WTC11 (cell line): Measurements from ENCODE around the gene SHOC2. TPM values are rescaled to one million over a fixed set of nuclear protein-coding genes. Genes with fewer than 3 reads are reported as not detected.

Experiments
- ATAC-seq: fragments of 200-7000 bp; cut with Tn5 transposase; 2 replicates; pipeline ENCODE4 v1.10.0; 2021; ENCODE audit warnings: mild to moderate bottlenecking, moderate library complexity
- CTCF ChIA-PET: fragments of 300-600 bp; sonication (Branson Sonifier 250); formaldehyde crosslinking; loops from one replicate; lab custom pipeline; 2021; ENCODE audit warnings: antibody characterized with exemption; lab: Charles Lee
- POLR2A ChIA-PET: fragments of 350-600 bp; sonication (Branson Sonifier 250); formaldehyde crosslinking; loops from one replicate; lab custom pipeline; 2021; ENCODE audit warnings: antibody characterized with exemption; lab: Charles Lee
- DNase-seq: peaks from one replicate; pipeline ENCODE4 v3.0.0; 2021; ENCODE audit warnings: low spot score
- H3K27ac Mint-ChIP-seq: 2 replicates; pipeline ENCODE4 v1.8.0; 2021; ENCODE audit warnings: mixed read lengths
- H3K27me3 Mint-ChIP-seq: 2 replicates; pipeline ENCODE4 v1.8.0; 2021; ENCODE audit warnings: low read depth, mild to moderate bottlenecking, moderate library complexity, mixed read lengths
- H3K36me3 Mint-ChIP-seq: 2 replicates; pipeline ENCODE4 v1.8.0; 2021; ENCODE audit warnings: mixed read lengths
- H3K4me1 Mint-ChIP-seq: 2 replicates; pipeline ENCODE4 v1.8.0; 2022; ENCODE audit warnings: mixed read lengths
- H3K4me3 Mint-ChIP-seq: 2 replicates; pipeline ENCODE4 v1.8.0; 2021; ENCODE audit warnings: mild to moderate bottlenecking, moderate library complexity, mixed read lengths
- H3K9me3 Mint-ChIP-seq: 2 replicates; pipeline ENCODE4 v1.8.0; 2021; ENCODE audit warnings: mixed read lengths
- CREM ChIP-seq: sonication (generic); formaldehyde crosslinking; IDR thresholded peaks from 2 replicates; pipeline ENCODE4 v1.8.1; 2022; ENCODE audit warnings: mild to moderate bottlenecking, missing genetic modification reagents, moderate library complexity
- FOXP1 ChIP-seq: sonication (generic); formaldehyde crosslinking; IDR thresholded peaks from 2 replicates; pipeline ENCODE4 v1.8.0; 2022; ENCODE audit warnings: missing genetic modification reagents, mild to moderate bottlenecking, moderate library complexity, borderline replicate concordance
- GRHL2 ChIP-seq: fragments of 250-450 bp; sonication (Bioruptor Pico); IDR thresholded peaks from 2 replicates; pipeline ENCODE4 v1.8.0; 2022; ENCODE audit warnings: mild to moderate bottlenecking, moderate library complexity; ENCODE audit not compliant: insufficient replicate concordance, severe bottlenecking
- GTF2I ChIP-seq: fragments of 250-450 bp; sonication (Bioruptor Pico); conservative IDR thresholded peaks from 2 replicates; pipeline ENCODE4 v1.4.0; 2021; ENCODE audit warnings: mild to moderate bottlenecking
- MXD4 ChIP-seq: fragments of 250-450 bp; sonication (Bioruptor Pico); IDR thresholded peaks from 2 replicates; pipeline ENCODE4 v1.8.0; 2021; ENCODE audit warnings: mild to moderate bottlenecking, moderate library complexity, borderline replicate concordance
- RORB ChIP-seq: fragments of 250-450 bp; sonication (Bioruptor Pico); IDR thresholded peaks from 2 replicates; pipeline ENCODE4 v1.9.0; 2021; ENCODE audit warnings: mild to moderate bottlenecking
- SMAD3 ChIP-seq: sonication (generic); formaldehyde crosslinking; IDR thresholded peaks from 2 replicates; pipeline ENCODE4 v1.8.0; 2022; ENCODE audit warnings: missing genetic modification reagents, mild to moderate bottlenecking, borderline replicate concordance
- TCF7 ChIP-seq: sonication (generic); formaldehyde crosslinking; IDR thresholded peaks from 2 replicates; pipeline ENCODE4 v1.8.0; 2022; ENCODE audit warnings: mild to moderate bottlenecking, low read depth, missing genetic modification reagents, moderate library complexity
- TEAD1 ChIP-seq: sonication (generic); formaldehyde crosslinking; IDR thresholded peaks from 2 replicates; pipeline ENCODE4 v1.8.0; 2022; ENCODE audit warnings: mild to moderate bottlenecking, missing genetic modification reagents
- TEAD4 ChIP-seq: sonication (generic); formaldehyde crosslinking; IDR thresholded peaks from 2 replicates; pipeline ENCODE4 v1.8.0; 2022; ENCODE audit warnings: mild to moderate bottlenecking, missing genetic modification reagents
- ZNF219 ChIP-seq: sonication (generic); formaldehyde crosslinking; IDR thresholded peaks from 2 replicates; pipeline ENCODE4 v1.8.0; 2023; ENCODE audit warnings: missing genetic modification reagents, mild to moderate bottlenecking, borderline replicate concordance
- ZNF317 ChIP-seq: sonication (generic); formaldehyde crosslinking; IDR thresholded peaks from 2 replicates; pipeline ENCODE4 v1.8.1; 2023; ENCODE audit warnings: low read depth, mild to moderate bottlenecking, moderate library complexity, missing genetic modification reagents, borderline replicate concordance
- ZNF671 ChIP-seq: fragments of 250-450 bp; sonication (Bioruptor Pico); IDR thresholded peaks from 2 replicates; pipeline ENCODE4 v1.8.0; 2021; ENCODE audit warnings: mild to moderate bottlenecking
- total RNA-seq: library from RNA; stranded (reverse); gene quantifications from 3 replicates; pipeline ENCODE4 v1.2.3, GENCODE V29; 2021
- TF ChIP-seq, protein P1 (sequence below): sonication (generic); formaldehyde crosslinking; IDR thresholded peaks from 2 replicates; pipeline ENCODE4 v1.8.1; 2022; ENCODE audit warnings: mild to moderate bottlenecking, missing genetic modification reagents, moderate library complexity, borderline replicate concordance
- TF ChIP-seq, protein P2 (sequence below): fragments of 250-450 bp; sonication (Bioruptor Pico); IDR thresholded peaks from 2 replicates; pipeline ENCODE4 v1.9.0; 2021; ENCODE audit warnings: mild to moderate bottlenecking
- TF ChIP-seq, protein P3 (sequence below): sonication (generic); formaldehyde crosslinking; conservative IDR thresholded peaks from 2 replicates; pipeline ENCODE4 v1.8.1; 2023; ENCODE audit warnings: mild to moderate bottlenecking, low read depth, missing genetic modification reagents, moderate library complexity
- TF ChIP-seq, protein P4 (sequence below): fragments of 250-450 bp; sonication (Bioruptor Pico); IDR thresholded peaks from 2 replicates; pipeline ENCODE4 v1.8.0; 2021; ENCODE audit warnings: mild to moderate bottlenecking
- TF ChIP-seq, protein P5 (sequence below): sonication (generic); formaldehyde crosslinking; IDR thresholded peaks from 2 replicates; pipeline ENCODE4 v1.8.0; 2022; ENCODE audit warnings: mild to moderate bottlenecking, missing genetic modification reagents
- TF ChIP-seq, protein P6 (sequence below): sonication (generic); formaldehyde crosslinking; IDR thresholded peaks from 2 replicates; pipeline ENCODE4 v1.8.1; 2022; ENCODE audit warnings: missing genetic modification reagents, borderline replicate concordance
- TF ChIP-seq, protein P7 (sequence below): sonication (generic); formaldehyde crosslinking; IDR thresholded peaks from 2 replicates; pipeline ENCODE4 v1.8.1; 2022; ENCODE audit warnings: low read depth, missing genetic modification reagents, borderline replicate concordance
- TF ChIP-seq, protein P8 (sequence below): fragments of 250-450 bp; sonication (Bioruptor Pico); IDR thresholded peaks from 2 replicates; pipeline ENCODE4 v1.9.0; 2021; ENCODE audit warnings: moderate library complexity, mild to moderate bottlenecking, inconsistent platforms, borderline replicate concordance
- TF ChIP-seq, protein P9 (sequence below): sonication (generic); formaldehyde crosslinking; IDR thresholded peaks from 2 replicates; pipeline ENCODE4 v1.8.1; 2022; ENCODE audit warnings: low read depth, mild to moderate bottlenecking, moderate library complexity, missing genetic modification reagents, borderline replicate concordance

The SHOC2 gene
- total RNA-seq, 1 experiment from 2014 or later, result 21.6 TPM

DNA sequence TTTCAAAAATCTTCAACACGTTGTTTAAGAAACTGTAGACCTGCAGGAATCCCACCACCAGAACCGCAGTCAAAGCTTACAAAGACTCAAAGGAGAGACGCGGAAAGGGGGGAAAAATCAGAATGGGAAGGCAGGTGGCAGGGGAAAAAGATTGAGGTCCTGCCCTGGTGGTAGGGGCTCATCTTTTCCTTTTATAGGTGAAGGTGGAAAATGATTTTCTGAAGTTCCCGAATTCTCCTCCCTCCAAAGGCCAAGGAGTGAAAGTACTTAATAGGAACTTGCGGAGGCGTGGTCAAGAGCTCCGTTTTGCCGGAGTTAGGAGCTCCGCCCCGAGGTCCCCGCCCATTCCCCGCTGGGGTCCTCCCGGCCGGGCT, 1.1 kb upstream of the SHOC2 start (continued):
- TF ChIP-seq MXD4 (CRISPR knock-in tag), result no peak
- TF ChIP-seq GTF2I, result no peak
- TF ChIP-seq, protein P1, sequence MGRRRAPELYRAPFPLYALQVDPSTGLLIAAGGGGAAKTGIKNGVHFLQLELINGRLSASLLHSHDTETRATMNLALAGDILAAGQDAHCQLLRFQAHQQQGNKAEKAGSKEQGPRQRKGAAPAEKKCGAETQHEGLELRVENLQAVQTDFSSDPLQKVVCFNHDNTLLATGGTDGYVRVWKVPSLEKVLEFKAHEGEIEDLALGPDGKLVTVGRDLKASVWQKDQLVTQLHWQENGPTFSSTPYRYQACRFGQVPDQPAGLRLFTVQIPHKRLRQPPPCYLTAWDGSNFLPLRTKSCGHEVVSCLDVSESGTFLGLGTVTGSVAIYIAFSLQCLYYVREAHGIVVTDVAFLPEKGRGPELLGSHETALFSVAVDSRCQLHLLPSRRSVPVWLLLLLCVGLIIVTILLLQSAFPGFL (CRISPR knock-in tag), result no peak
- TF ChIP-seq, protein P2, sequence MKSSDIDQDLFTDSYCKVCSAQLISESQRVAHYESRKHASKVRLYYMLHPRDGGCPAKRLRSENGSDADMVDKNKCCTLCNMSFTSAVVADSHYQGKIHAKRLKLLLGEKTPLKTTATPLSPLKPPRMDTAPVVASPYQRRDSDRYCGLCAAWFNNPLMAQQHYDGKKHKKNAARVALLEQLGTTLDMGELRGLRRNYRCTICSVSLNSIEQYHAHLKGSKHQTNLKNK, result no peak

DNA sequence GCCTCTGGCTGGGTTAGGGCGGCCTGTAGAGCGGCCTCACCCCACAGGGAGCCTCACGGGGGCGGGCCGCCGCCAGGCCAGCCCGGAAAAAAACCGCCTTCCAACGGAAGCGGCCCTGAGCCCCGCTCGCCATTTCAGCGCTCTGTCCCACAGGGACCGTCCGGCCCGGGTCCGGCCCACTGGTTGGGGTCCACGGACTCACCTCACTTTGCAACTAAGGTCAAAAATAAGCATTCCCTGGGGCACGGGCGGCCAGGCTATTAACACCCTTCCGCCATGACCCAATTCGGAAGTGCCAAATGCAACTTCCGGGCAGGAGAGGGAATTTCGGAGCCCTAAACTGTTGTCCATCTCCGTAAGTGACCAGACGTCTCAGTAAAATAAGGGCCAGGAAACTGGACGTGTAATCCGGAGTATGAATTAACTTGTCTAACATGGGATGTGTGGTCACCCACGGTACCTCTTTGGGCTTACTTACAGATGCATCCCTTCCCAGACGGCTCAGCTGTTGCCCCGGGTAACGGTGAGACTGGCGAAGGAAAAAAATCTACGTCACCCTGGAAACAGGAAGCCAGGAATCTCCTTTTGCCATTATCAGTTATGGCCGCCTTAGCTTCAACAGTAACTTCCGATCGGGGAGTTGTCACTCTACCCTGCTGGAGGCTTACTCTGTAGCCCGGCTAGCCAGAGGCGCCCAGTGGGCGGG, 608 bp upstream of the SHOC2 start, which contains the start of gene BBIP1:
BBIP1 (minus strand) TSS at position 538 of the 706 bp plus-strand sequence. CDS start 1,023 bp downstream, outside the sequence.
- Mint-ChIP-seq H3K27ac (peak within 1 kb of the TSS; percentile 98), H3K27me3 (no peaks in the 10 kb centered on the region), H3K9me3 (no peaks in the 10 kb centered on the region), H3K4me1 (peaks cover 32% of the 10 kb centered on the region), H3K4me3 (peak within 1 kb of the TSS; percentile 97), H3K36me3 (no peaks in the 10 kb centered on the region)
- ChIA-PET POLR2A (interaction anchor here (0.7 to 1.8 kb wide), 23 partner anchors 9 to 751 kb away, joined by 3 to 13 read pairs (median 4); partner anchors contain the start of genes ADRA2A, PDCD4 and SMNDC1), CTCF (interaction anchor here (0.5 to 1.9 kb wide), 22 partner anchors 8 to 1219 kb away, joined by 3 to 12 read pairs (median 4); partner anchors contain the start of genes ADRA2A and PDCD4)
- DNase-seq, result no peak
- peak; percentile 96 for ATAC-seq
- TF ChIP-seq TCF7 (CRISPR knock-in tag), result no peak
- TF ChIP-seq, protein P3, sequence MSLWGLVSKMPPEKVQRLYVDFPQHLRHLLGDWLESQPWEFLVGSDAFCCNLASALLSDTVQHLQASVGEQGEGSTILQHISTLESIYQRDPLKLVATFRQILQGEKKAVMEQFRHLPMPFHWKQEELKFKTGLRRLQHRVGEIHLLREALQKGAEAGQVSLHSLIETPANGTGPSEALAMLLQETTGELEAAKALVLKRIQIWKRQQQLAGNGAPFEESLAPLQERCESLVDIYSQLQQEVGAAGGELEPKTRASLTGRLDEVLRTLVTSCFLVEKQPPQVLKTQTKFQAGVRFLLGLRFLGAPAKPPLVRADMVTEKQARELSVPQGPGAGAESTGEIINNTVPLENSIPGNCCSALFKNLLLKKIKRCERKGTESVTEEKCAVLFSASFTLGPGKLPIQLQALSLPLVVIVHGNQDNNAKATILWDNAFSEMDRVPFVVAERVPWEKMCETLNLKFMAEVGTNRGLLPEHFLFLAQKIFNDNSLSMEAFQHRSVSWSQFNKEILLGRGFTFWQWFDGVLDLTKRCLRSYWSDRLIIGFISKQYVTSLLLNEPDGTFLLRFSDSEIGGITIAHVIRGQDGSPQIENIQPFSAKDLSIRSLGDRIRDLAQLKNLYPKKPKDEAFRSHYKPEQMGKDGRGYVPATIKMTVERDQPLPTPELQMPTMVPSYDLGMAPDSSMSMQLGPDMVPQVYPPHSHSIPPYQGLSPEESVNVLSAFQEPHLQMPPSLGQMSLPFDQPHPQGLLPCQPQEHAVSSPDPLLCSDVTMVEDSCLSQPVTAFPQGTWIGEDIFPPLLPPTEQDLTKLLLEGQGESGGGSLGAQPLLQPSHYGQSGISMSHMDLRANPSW (CRISPR knock-in tag), result no peak
- TF ChIP-seq CREM (CRISPR knock-in tag), result no peak
- TF ChIP-seq RORB (CRISPR knock-in tag), result no peak
- no peak for TF ChIP-seq ZNF671
- TF ChIP-seq, protein P4, sequence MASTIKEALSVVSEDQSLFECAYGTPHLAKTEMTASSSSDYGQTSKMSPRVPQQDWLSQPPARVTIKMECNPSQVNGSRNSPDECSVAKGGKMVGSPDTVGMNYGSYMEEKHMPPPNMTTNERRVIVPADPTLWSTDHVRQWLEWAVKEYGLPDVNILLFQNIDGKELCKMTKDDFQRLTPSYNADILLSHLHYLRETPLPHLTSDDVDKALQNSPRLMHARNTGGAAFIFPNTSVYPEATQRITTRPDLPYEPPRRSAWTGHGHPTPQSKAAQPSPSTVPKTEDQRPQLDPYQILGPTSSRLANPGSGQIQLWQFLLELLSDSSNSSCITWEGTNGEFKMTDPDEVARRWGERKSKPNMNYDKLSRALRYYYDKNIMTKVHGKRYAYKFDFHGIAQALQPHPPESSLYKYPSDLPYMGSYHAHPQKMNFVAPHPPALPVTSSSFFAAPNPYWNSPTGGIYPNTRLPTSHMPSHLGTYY (CRISPR knock-in tag), result no peak
- TF ChIP-seq, protein P5, sequence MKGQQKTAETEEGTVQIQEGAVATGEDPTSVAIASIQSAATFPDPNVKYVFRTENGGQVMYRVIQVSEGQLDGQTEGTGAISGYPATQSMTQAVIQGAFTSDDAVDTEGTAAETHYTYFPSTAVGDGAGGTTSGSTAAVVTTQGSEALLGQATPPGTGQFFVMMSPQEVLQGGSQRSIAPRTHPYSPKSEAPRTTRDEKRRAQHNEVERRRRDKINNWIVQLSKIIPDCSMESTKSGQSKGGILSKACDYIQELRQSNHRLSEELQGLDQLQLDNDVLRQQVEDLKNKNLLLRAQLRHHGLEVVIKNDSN, result no peak
- no peak for TF ChIP-seq GRHL2
- TF ChIP-seq, protein P6, sequence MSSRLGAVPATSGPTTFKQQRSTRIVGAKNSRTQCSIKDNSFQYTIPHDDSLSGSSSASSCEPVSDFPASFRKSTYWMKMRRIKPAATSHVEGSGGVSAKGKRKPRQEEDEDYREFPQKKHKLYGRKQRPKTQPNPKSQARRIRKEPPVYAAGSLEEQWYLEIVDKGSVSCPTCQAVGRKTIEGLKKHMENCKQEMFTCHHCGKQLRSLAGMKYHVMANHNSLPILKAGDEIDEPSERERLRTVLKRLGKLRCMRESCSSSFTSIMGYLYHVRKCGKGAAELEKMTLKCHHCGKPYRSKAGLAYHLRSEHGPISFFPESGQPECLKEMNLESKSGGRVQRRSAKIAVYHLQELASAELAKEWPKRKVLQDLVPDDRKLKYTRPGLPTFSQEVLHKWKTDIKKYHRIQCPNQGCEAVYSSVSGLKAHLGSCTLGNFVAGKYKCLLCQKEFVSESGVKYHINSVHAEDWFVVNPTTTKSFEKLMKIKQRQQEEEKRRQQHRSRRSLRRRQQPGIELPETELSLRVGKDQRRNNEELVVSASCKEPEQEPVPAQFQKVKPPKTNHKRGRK (CRISPR knock-in tag), result no peak
- TF ChIP-seq FOXP1 (CRISPR knock-in tag), result 0 out of 2 replicates have a peak, but pooled peaks have one; percentile 32
- TF ChIP-seq SMAD3 (CRISPR knock-in tag), result 0 out of 2 replicates have a peak, but pooled peaks have one; percentile 64
- TF ChIP-seq, protein P7, sequence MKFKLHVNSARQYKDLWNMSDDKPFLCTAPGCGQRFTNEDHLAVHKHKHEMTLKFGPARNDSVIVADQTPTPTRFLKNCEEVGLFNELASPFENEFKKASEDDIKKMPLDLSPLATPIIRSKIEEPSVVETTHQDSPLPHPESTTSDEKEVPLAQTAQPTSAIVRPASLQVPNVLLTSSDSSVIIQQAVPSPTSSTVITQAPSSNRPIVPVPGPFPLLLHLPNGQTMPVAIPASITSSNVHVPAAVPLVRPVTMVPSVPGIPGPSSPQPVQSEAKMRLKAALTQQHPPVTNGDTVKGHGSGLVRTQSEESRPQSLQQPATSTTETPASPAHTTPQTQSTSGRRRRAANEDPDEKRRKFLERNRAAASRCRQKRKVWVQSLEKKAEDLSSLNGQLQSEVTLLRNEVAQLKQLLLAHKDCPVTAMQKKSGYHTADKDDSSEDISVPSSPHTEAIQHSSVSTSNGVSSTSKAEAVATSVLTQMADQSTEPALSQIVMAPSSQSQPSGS (CRISPR knock-in tag), result no peak
- TF ChIP-seq ZNF219, result no peak
- TF ChIP-seq, protein P8, sequence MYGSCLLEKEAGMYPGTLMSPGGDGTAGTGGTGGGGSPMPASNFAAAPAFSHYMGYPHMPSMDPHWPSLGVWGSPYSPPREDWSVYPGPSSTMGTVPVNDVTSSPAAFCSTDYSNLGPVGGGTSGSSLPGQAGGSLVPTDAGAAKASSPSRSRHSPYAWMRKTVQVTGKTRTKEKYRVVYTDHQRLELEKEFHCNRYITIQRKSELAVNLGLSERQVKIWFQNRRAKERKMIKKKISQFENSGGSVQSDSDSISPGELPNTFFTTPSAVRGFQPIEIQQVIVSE (CRISPR knock-in tag), result no peak
- no peak for TF ChIP-seq TEAD1 (CRISPR knock-in tag)
- TF ChIP-seq TEAD4 (CRISPR knock-in tag), result no peak
- TF ChIP-seq, protein P9, sequence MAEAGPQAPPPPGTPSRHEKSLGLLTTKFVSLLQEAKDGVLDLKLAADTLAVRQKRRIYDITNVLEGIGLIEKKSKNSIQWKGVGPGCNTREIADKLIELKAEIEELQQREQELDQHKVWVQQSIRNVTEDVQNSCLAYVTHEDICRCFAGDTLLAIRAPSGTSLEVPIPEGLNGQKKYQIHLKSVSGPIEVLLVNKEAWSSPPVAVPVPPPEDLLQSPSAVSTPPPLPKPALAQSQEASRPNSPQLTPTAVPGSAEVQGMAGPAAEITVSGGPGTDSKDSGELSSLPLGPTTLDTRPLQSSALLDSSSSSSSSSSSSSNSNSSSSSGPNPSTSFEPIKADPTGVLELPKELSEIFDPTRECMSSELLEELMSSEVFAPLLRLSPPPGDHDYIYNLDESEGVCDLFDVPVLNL (CRISPR knock-in tag), result no peak
- TF ChIP-seq ZNF317 (CRISPR knock-in tag), result no peak
